WTC11 (cell line): ENCODE data around the gene POU5F1. TPM values are rescaled to one million over a fixed set of nuclear protein-coding genes. Genes with fewer than 3 reads are reported as not detected.
A peak's percentile ranks its signal among the peaks of the same experiment; 100 is the strongest.

Experiments used
- ATAC-seq: fragments of 200-7000 bp; cut with Tn5 transposase; 2 replicates; pipeline ENCODE4 v1.10.0; 2021; ENCODE audit warnings: mild to moderate bottlenecking, moderate library complexity
- CTCF ChIA-PET: fragments of 300-600 bp; sonication (Branson Sonifier 250); formaldehyde crosslinking; loops from one replicate; lab custom pipeline; 2021; ENCODE audit warnings: antibody characterized with exemption; lab: Charles Lee
- POLR2A ChIA-PET: fragments of 350-600 bp; sonication (Branson Sonifier 250); formaldehyde crosslinking; loops from one replicate; lab custom pipeline; 2021; ENCODE audit warnings: antibody characterized with exemption; lab: Charles Lee
- DNase-seq: peaks from one replicate; pipeline ENCODE4 v3.0.0; 2021; ENCODE audit warnings: low spot score
- H3K27ac Mint-ChIP-seq: 2 replicates; pipeline ENCODE4 v1.8.0; 2021; ENCODE audit warnings: mixed read lengths
- H3K27me3 Mint-ChIP-seq: 2 replicates; pipeline ENCODE4 v1.8.0; 2021; ENCODE audit warnings: low read depth, mild to moderate bottlenecking, moderate library complexity, mixed read lengths
- H3K36me3 Mint-ChIP-seq: 2 replicates; pipeline ENCODE4 v1.8.0; 2021; ENCODE audit warnings: mixed read lengths
- H3K4me1 Mint-ChIP-seq: 2 replicates; pipeline ENCODE4 v1.8.0; 2022; ENCODE audit warnings: mixed read lengths
- H3K4me3 Mint-ChIP-seq: 2 replicates; pipeline ENCODE4 v1.8.0; 2021; ENCODE audit warnings: mild to moderate bottlenecking, moderate library complexity, mixed read lengths
- H3K9me3 Mint-ChIP-seq: 2 replicates; pipeline ENCODE4 v1.8.0; 2021; ENCODE audit warnings: mixed read lengths
- AFF4 ChIP-seq: sonication (generic); formaldehyde crosslinking; IDR thresholded peaks from 2 replicates; pipeline ENCODE4 v1.8.1; 2023; ENCODE audit warnings: mild to moderate bottlenecking, missing genetic modification reagents, borderline replicate concordance
- FOXP4 ChIP-seq: sonication (generic); formaldehyde crosslinking; IDR thresholded peaks from 2 replicates; pipeline ENCODE4 v1.8.0; 2022; ENCODE audit warnings: mild to moderate bottlenecking, missing genetic modification reagents
- IRF2 ChIP-seq: sonication (generic); formaldehyde crosslinking; IDR thresholded peaks from 2 replicates; pipeline ENCODE4 v1.8.0; 2022; ENCODE audit warnings: low read depth, missing genetic modification reagents, borderline replicate concordance
- STAT6 ChIP-seq: sonication (generic); formaldehyde crosslinking; conservative IDR thresholded peaks from 2 replicates; pipeline ENCODE4 v1.8.1; 2023; ENCODE audit warnings: mild to moderate bottlenecking, low read depth, missing genetic modification reagents, moderate library complexity
- TP53 ChIP-seq: sonication (generic); formaldehyde crosslinking; IDR thresholded peaks from 2 replicates; pipeline ENCODE4 v1.8.1; 2023; ENCODE audit warnings: mild to moderate bottlenecking, missing genetic modification reagents
- ZNF121 ChIP-seq: sonication (generic); formaldehyde crosslinking; IDR thresholded peaks from 2 replicates; pipeline ENCODE4 v1.8.0; 2023; ENCODE audit warnings: missing genetic modification reagents
- ZNF671 ChIP-seq: fragments of 250-450 bp; sonication (Bioruptor Pico); IDR thresholded peaks from 2 replicates; pipeline ENCODE4 v1.8.0; 2021; ENCODE audit warnings: mild to moderate bottlenecking
- total RNA-seq: library from RNA; stranded (reverse); gene quantifications from 3 replicates; pipeline ENCODE4 v1.2.3, GENCODE V29; 2021
- TF ChIP-seq, protein P1 (sequence below): sonication (generic); formaldehyde crosslinking; IDR thresholded peaks from 2 replicates; pipeline ENCODE4 v1.8.0; 2022; ENCODE audit warnings: missing genetic modification reagents

The POU5F1 gene
- total RNA-seq, 1 experiment from 2014 or later, result 2,735 TPM

GRCh38 chr6:31116661-31117385 lies 53.7 kb downstream of the POU5F1 start:
- no peak for ATAC-seq
- POLR2A ChIA-PET, result interaction anchor here (0.6 to 0.8 kb wide), 2 partner anchors 56 to 372 kb away, joined by 3 to 4 read pairs; no protein-coding TSS in a partner anchor

DNA sequence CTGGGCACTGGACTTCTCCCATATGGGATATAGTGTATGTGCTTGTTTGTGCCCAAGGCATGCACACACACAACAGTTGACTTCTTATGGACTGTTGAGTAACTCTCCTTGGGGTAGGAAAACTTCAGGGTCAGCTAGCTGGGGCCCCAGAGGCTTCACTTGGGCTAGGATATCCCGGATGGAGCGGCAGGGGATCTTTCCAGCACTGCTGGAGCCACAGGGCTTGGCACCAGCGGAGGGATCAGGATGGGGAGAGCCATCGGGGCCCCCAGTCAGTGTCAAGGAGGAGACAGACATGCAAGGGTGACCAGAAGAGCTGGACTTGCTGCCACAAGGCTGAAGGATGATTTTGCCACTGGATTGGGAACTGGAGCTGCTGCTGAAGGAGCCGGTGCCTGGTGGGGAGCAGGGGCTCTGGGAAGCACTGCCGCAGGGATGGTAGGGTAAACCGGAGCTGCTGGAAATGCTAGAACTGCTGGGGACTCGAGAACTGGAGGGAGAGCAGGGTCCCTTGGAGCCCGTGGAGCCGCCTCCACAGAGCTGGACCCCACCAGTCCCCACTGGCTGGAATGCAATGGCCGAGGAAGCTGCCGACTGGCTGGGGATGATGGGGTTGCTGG lies 54.4 kb downstream of the POU5F1 start:
- no peaks in the 10 kb centered on the region for H3K36me3 Mint-ChIP-seq
- DNase-seq (no peak), ATAC-seq (no peak)
- peaks cover 15% of the 10 kb centered on the region for H3K27me3 Mint-ChIP-seq
- CTCF ChIA-PET, result interaction anchor here (0.9 to 11.0 kb wide), 14 partner anchors 13 to 437 kb away, joined by 3 to 90 read pairs (median 4); no protein-coding TSS in a partner anchor
- H3K4me3 Mint-ChIP-seq, result no peak overlapping the region
- POLR2A ChIA-PET, result interaction anchor here (0.8 to 1.3 kb wide), 2 partner anchors 29 to 56 kb away, joined by 3 read pairs; no protein-coding TSS in a partner anchor
- H3K9me3 Mint-ChIP-seq, result no peaks in the 10 kb centered on the region
- no peak overlapping the region for H3K27ac Mint-ChIP-seq
- peaks cover 22% of the 10 kb centered on the region for H3K4me1 Mint-ChIP-seq
- TF ChIP-seq ZNF671 (CRISPR knock-in tag) (no peak), TP53 (CRISPR knock-in tag) (no peak), ZNF121 (CRISPR knock-in tag) (no peak), AFF4 (no peak), FOXP4 (CRISPR knock-in tag) (no peak)

More at GRCh38 chr6:31116661-31117385, 53.7 kb downstream of the POU5F1 start:
- TF ChIP-seq STAT6 (CRISPR knock-in tag) (no peak), FOXP4 (CRISPR knock-in tag) (no peak), IRF2 (CRISPR knock-in tag) (no peak)
- TF ChIP-seq, protein P1, sequence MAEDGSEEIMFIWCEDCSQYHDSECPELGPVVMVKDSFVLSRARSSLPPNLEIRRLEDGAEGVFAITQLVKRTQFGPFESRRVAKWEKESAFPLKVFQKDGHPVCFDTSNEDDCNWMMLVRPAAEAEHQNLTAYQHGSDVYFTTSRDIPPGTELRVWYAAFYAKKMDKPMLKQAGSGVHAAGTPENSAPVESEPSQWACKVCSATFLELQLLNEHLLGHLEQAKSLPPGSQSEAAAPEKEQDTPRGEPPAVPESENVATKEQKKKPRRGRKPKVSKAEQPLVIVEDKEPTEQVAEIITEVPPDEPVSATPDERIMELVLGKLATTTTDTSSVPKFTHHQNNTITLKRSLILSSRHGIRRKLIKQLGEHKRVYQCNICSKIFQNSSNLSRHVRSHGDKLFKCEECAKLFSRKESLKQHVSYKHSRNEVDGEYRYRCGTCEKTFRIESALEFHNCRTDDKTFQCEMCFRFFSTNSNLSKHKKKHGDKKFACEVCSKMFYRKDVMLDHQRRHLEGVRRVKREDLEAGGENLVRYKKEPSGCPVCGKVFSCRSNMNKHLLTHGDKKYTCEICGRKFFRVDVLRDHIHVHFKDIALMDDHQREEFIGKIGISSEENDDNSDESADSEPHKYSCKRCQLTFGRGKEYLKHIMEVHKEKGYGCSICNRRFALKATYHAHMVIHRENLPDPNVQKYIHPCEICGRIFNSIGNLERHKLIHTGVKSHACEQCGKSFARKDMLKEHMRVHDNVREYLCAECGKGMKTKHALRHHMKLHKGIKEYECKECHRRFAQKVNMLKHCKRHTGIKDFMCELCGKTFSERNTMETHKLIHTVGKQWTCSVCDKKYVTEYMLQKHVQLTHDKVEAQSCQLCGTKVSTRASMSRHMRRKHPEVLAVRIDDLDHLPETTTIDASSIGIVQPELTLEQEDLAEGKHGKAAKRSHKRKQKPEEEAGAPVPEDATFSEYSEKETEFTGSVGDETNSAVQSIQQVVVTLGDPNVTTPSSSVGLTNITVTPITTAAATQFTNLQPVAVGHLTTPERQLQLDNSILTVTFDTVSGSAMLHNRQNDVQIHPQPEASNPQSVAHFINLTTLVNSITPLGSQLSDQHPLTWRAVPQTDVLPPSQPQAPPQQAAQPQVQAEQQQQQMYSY, result 0 out of 2 replicates have a peak, but pooled peaks have one; percentile 10
- no peak overlapping the region for H3K4me3 Mint-ChIP-seq
- no peak overlapping the region for H3K27ac Mint-ChIP-seq
- no peak for DNase-seq
- peaks cover 15% of the 10 kb centered on the region for H3K27me3 Mint-ChIP-seq
- no peaks in the 10 kb centered on the region for H3K9me3 Mint-ChIP-seq
- peaks cover 20% of the 10 kb centered on the region for H3K4me1 Mint-ChIP-seq
- CTCF ChIA-PET, result interaction anchor here (0.8 to 11.0 kb wide), 13 partner anchors 12 to 250 kb away, joined by 3 to 90 read pairs (median 5); partner anchors contain the start of gene VARS2
- no peaks in the 10 kb centered on the region for H3K36me3 Mint-ChIP-seq
